GM18519 (cell line): ENCODE results near the gene APOL4.
"Not testable (repeated sequence)": the region's sequence is repeated elsewhere in the genome, so short reads cannot be mapped to it uniquely, and the experiment has no call there.

Experiments used
- ATAC-seq: cut with Tn5 transposase; IDR thresholded peaks from one replicate; pipeline ENCODE4 v1.9.1; 2021; ENCODE audit warnings: mild to moderate bottlenecking, moderate library complexity; ENCODE audit not compliant: unreplicated experiment, low FRiP score

The APOL4 gene

DNA sequence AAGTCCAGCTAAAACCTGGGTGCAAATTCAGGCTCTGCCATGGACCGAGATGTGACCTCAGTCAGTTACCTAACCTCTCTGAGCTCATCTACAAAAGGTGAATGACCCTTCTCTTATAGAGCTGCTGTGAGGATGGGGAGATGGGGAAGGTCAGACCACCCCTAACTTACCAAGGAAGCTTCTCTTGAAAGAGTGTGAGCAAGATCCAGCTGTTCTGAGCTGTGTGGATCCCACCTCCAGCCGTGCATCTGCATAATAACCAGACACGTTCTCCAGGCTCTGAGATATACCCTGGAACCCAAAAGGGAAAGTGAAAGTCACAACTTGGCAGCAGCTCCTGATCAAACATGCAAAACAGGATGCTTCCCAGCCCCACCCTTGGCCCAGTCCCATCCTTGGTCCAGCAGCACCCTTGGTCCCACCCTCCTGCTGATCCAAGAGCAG is 41.1 kb downstream of the APOL4 start, which contains the start of gene APOL3:
Gene APOL3, minus strand, starts transcription at position 257 of the 444 bp plus-strand sequence. CDS start 11,700 bp downstream, outside the sequence.
- ATAC-seq, result no peak

DNA sequence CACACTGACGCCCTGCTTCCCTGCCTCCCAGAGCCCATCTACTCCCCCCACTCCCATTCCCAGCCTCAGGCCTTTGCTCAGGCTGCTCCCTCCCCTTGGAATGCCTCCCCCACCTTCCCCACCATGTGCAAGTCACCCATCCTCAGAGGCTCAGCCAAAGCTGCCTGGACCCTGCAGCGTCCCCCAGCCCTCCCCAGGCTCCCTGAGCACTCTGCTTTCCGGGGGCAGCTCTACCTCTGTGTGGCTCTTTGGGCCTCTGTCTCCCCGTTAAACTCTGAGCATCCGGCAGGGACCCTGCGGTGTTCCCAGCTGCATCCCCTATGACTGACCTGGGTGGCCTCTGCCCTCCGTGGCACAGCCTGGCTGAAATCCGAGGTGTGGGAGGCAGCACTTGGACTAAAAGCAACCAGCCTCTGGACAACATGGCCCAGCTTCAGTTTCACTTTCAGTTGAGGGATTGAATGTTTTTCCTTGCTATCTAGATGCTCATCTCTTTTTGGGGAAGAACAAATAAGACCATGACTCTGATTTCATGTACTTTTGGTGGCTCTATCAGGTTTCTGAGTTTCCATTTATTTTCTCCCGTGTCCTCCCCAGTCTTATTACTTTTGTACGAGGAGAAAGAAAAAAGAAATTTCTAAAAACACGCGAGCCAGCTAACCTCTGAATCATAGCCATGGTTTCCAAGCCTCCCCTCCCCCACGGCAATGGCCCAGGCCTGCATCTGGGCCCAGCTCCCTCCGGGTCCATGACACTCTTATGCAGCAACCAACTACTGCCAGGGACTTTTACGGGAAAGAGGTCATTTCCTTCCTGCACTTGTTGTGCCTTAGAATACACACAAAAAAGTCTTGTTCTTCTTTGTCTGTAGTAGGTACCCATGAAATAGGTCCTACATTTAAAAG is 44.8 kb downstream of the APOL4 start:
- ATAC-seq, result no peak

DNA sequence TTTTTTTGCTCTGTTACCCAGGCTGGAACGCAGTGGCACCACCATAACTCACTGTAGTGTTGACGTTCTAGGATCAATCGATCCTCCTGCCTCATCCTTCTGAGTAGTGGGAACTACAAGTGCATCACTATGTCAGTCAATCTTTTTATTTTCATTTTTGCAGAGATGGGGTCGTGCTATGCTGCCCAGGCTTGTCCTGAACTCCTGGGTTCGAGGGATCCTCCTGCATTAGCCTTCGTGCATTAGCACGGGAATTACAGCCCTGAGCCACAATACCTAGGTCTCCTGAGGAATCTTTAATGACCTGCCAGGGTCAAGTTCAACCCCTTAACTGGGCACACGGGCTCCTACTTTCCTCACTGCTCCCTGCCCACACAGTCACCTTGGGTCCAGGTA is 45.5 kb downstream of the APOL4 start:
- no peak for ATAC-seq

DNA sequence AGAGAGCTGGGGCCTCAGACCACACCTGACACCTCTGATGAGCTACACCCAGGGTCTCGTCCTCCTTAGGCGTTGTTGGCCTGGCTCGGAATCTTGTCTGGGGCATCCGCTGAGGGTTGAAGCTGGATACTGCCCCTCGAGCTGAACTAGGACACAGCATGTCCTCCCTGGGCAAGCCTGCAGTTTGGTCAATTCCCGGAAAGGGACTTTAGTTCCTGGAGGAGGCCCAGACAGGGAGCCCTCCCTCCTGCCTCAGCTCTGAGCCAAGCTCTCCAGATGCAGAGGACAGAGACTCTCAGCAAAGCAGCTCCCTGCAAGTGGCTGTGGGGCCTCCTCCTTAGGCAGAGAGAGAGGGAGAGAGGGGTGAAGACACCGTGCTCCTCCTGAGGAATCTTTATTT is 45.9 kb downstream of the APOL4 start:
- no peak for ATAC-seq

DNA sequence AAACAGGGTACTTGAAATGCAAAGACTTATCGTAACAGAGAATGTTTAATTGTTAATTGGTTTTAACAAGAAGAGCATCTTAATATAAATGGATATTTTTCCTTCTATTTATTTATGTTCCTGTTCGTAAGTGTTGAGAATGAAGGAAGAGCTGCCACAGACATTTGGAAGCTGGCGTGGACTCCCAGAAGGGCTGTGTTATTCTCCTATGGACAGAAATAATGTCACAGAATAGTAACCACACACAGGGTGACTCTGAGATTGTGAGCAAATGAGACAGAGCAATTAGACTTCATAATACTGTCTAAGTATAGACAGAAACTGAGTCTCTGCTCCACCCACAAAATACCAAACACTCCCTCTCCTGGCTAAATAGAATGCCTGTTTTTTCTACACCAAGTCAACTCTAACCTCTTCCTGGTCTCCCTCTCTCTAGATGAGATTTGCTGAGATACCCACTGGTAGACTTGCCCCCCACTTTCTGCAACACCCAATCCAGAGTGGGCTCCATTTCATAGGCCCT is 47.1 kb downstream of the APOL4 start:
- no peak for ATAC-seq

DNA sequence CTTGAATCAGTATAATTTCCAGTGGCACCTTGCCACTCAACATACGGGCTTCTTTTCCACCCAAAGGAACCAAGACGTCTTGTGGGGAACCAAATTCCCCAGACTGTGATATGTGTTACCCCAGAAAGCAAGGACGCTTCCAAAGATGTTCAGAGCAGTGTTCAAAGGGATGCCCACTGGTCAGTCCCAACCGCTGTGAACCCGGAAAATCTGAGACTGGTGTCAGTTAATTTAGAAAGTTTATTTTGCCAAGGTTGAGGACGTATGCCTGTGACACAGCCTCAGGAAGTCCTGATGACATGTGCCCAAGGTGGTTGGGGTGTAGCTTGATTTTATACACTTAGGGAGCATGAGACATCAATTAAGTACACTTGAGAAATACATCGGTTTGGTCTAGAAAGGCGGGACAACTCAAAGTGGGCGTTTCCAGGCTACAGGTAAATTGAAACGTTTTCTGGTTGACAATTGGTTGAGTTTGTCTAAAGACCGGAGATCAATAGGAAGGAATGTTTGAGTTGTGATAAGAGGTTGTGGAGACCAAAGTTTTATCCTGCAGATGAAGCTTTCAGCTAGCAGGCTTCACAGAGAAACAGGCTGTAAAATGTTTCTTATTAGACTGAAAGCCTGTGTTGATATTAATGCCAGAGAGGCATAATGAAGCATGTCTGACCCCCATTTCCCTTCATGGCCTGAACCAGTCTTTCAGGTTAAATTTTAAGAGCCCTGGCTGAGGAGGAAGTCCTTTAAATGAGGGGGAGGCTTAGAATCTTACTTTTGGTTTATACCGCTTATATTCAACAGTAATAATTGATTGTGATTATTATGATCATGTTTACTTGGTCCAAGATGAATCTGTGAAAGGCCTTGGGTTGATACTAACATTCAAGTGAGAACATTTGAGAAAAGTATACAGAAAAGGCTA is 47.8 kb downstream of the APOL4 start:
- no peak for ATAC-seq

DNA sequence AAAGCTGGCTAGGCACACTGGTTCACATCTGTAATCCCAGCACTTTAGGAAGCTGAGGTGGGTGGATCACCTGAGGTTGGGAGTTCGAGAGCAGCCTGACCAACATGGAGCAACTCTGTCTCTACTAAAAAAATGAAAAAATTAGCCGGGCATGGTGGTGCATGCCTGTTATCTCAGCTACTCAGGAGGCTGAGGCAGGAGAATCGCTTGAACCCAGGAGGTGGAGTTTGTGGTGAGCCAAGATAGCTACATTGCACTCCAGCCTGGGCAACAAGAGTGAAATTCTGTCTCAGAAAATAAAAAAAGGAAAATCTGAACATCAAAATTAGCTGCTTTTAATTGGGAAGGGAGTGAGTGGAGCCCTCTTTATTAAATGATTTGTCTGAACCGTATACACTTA is 48.8 kb downstream of the APOL4 start:
- ATAC-seq, result not testable (repeated sequence)

DNA sequence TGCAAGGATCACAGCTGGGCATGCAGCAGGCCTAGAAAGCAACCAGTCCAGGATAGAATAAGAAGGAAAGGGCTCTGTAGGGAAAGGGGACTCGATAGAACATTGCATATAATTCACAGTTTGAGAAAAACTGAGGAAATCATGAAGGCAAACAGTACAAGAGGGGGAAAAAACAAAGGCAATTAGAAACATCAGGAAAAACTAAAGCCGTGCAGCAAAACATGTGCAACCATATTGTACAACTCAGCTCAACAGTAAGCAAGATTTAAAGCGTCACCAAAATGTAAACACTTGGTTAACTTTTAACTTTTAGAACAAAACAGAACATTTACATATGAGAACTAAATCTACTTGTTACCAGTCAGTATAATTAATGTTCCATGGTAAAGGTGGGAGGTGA is 49.5 kb downstream of the APOL4 start:
- ATAC-seq, result no peak

DNA sequence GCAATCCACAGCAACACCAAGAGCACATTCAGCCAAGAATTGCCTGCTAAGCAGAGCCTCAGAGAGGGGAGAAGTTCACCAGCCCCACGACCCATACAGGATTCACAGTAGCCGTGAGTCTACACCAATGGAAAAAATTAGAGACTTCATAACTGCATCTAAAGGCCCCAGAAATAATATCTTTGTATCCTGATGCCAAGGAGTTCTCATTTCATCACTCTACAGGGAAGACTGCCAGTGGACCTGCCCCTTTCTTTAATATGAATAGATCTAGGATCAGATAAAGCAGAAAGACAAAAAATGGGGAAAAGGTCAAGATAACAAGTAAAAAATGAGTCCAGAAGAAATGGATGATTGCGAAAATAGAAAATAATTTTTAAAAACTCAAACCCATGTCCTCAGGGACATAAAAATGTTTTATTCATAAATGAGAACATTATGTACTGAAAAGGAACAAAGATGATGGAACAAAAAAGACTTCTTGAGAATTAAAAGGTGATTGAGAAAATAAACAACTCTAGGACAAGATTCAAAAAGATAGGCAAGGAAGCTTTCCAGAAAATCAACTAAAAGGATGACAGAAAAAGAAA is 50.5 kb downstream of the APOL4 start:
- ATAC-seq, result no peak

DNA sequence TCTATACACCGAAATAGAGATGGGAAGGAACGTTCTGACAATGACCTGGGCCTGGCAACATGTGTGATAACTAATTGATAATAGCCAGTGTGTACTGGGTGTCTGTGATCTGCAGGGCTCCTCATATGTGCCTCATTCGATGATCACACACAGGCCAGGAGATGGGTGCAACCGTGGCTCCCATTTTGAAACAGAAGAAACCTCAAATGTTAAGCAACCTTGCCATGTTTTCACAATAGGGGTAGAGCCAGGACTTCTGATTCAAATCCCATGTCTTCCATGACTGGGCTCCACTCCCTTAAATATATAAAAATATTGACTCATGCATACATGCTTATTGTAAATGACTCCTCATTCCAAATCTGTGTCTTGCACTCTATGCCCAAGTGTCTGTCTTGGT is 52.2 kb downstream of the APOL4 start:
- ATAC-seq, result no peak

DNA sequence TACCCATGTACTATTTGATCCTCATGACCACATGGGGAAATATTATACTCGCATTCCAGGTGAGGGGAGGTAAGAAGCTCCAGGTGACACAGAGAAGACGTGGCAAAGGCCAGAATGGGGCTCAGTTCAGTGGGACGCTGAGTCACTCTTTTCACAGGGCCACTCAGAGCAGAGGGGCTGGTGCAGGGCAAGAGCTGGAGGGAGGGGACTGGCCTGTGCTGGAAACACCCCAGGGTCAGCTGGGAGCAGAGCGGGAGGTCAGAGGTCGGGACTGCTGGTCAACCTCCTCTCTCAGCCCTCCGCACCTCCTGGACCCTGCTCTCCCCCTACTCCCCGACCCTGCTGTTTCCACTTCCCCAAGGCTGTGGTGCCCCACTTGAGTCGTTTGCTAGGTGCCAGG is 53.2 kb downstream of the APOL4 start:
- no peak for ATAC-seq

DNA sequence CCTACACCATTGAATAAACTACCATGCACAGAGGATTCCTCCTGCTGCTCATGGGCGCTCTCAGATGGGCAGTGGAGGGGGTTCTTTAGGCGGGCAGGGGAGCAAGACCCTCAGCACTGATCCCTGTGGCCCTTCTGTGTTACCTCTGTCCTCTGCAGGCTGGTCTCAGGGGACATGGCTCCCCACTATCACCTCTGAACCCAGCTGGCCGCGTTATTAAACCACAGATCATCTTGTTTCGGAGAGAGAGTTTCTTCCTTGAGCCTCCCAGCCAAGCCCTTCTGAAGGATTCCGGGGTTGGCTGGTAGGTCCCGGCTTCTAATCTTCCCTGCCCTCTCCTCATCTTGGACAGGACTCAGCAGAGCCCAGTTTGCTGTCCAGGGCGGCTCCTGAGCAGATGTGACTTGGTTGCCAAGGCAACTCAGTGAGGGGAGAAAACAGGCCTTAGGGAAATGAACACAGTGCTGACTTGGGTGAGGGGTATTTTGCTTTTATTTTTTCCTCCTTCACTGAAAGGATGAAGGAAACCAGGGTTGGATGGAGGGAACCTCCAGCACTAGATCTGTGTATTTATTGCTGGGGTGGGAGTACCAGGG is 54.3 kb downstream of the APOL4 start:
- no peak for ATAC-seq

DNA sequence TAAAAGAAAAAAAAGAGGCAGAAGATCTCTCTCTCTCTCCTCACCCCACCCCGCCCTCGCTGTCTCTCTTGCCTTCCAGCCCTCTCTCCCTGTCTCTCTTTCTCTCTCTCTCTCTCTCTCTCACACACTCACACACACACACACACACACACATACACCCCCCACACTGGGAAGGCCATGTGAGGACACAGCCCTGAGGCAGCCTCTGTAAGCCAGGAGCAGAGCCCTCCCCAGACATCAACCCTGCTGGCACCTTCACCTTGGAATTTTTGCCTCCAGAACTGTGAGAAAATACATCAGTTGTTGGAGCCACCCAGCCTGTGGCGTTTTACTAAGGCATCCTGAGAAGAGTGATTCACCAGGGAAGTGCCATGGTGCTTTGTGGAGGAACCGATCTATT is 55.7 kb downstream of the APOL4 start:
- ATAC-seq, result no peak

DNA sequence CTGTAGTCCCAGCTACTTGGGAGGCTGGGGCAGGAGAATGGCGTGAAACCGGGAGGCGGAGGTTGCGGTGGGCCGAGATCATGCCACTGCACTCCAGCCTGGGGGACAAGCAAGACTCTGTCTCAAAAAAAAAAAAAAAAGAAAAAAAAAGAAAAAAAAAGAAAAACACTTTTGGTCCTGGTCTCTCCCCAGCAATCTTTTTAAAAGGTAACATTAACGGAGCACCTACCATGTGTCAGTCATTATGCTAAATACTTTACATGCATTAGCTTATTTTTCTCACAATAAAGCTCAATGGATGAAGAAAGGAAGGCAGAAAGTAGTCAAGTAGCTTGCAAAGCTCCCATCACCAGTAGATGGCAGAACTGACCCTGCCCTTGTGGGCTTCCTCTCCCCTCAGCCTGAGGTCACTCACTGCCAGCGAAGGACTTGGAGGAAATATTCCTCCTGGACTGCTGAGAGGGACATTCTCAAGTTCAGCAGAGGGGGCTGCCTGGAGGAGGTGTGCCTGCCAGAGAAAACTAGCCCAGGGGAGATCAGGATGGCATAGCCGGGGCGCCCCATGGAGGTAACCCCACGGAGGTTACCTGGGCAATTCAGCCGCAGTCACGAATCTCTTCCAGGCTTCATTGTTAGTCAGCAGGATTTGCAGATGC is 56.6 kb downstream of the APOL4 start:
- ATAC-seq, result no peak

DNA sequence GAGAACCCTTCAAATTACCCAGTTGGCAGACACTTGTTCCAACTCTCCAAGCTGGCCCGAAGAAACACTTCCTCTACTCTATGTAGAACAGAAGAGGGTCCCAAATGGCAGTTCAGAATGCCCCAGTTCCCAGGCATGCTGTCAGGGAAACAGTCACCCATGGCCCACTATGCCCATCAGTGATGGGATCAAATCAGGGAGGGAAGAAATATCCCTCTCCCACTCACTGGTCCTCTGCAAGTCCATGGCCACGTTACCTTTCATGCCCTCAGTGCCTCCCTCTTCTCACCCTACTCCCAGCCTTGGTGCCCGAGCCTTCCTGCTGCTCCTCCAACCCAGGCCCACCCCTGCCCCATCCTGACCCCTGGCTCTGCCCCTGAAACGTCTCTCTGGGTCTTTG is 57.7 kb downstream of the APOL4 start:
- ATAC-seq, result no peak

DNA sequence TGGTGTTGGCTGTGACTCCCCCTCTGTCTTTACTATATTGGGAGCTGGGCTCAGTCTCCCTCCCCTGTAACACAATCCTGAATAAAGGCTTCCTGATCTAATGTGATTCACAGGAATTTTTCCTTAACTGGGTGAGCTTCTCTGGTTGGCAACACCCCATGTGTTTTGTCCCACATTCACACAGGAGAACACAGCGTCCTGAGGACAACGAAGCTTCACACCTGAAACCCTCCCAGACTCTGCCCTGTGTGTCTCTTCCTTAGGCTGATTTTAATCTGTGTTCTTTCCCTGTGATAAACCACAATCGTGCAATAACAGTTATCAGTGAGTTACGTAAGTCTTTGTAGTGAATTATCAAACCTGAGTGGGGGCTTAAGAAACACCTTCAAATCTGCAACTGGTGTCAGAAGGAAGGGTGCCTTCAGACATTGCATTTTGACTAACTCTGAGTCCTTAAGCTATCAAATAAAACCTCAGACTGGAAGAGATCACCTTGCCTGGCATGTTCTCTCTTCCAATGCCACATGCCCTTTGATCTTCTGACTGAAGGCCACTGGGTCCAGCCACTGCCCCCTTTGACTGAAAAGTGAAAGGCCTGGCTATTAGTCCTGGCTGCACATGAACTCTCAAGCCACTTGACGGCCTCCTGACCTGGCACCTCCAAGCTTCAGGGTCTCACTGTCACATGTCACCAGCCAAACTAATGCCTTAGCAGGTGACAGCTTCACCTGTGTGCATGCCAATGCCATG is 58.4 kb downstream of the APOL4 start:
- ATAC-seq, result no peak

DNA sequence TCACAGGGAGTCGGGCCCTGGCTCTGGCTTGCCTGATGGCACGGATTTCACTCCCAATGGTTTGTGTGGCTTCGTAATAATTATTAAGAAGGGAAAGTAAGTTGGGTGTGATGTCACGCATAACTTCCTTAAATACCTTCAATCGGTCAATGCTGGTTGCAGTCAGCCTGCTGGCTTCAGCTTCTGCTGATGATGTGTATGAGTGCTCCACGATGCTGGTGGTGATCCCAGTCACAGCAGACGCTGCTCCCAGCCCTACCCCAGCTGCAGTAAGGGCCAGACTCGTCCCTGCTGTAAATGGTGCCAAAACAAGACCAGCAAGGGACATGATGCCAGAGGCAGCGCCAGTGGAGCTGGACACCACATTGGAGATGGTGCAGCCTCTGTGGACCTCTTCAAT is 60.1 kb downstream of the APOL4 start:
- no peak for ATAC-seq
